ENCODE measurements around the gene RELT.

Gene RELT

DNA sequence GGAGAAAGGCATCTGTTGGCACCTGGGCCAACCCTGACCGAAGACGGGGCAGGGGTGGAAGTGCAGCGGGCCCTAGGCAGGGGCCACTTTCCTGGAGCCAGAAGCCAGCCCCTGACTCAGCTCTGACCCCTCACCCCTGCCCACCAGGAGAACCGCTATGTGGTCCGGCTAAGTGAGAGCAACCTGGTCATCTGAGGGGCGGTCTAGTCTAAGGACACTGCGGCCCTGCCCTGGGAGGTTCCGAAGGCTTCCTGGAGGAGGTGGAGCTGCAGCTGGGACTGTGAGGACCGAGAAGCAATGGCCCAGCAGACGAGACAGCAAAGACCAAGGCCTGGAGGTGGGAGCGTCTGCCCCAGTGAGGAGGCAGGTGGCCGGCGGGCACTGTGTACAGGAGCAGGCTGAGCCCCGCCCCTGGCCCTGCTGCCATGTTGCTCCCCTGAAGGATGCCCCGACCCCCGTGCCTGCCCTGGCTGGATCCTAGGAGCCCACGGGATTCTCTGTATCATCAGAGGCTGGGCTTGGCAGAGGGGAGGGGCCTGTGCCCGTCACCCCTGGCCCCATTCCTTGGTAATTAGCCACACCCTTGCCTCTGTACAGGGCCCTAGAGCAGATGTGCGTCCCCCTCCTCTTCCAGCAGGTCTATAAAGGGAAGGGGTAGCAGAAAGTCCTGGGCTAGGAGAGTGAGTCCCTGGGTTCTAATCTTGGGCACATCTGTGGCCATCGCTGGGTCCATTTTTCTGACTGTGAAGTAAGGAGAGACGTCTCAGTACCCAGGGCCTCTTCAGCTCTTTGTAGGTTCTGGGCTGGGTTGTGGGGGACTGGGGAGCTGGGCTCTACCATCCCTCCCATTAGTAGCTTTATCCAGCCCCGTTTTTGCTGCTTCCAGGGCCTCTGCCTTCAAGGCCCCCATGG is 19.4 kb downstream of the RELT start:
- no peak for TF ChIP-seq POLR2A (IDR thresholded peaks at IDR 0.05; ENCODE audit: low read depth, low read length)
- DNase-seq (ENCODE audit: insufficient read length, low spot score) (no peak), FAIRE-seq (no peak)

DNA sequence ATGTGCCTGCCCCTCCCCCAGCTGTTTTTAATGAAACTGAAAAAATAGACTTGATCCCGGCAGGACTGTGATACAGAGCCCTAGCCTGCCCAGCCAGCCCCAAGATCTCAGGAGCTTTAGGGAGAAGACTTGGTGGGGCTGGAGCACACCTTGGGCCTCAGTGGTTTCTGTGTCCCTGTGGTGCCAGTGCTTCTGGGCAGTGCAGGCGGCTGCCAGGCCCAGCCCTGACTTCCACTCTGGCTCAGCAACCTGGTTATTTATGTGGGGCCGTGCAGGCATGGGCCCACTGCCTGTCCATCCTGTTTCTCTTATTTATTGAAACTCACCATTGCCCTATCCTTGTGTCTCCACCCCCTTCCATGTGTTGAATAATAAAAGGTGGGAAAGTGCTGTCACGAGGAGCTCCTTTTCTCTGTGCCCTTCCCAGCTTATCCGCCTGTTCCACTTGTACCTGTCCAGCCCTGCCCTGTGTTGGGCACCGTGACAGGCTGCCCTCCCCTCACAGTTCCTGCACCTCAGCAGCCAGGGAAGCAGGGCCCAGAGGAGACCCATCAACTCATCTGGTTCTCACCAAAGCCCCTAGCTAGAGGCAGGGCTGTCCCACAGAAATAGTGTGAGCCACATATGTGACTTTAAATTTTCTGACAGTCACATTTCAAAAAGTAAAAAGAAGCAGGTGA is 20.2 kb downstream of the RELT start:
- DNase-seq (ENCODE audit: insufficient read length, low spot score) (no peak), FAIRE-seq (no peak)
- TF ChIP-seq POLR2A (IDR thresholded peaks at IDR 0.05; ENCODE audit: low read depth, low read length), result no peak

DNA sequence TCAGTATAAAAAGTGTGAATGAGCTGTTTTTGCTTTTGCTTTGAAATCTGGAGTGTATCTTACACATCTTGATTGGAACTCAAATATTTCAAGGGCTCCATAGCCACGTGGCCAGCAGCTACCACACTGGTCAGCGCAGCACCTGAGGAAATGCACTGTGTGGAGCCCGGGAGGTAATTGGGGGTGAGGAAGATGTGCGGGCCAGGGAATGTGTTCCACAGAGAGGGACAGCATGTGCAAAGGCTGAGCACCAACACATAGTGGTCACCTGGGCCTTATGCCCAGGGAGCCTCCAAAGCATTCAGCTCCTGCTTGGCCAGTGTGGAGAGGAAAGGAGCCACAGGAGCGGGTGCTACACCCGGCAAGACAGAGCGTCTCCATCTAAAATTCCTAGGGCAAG is 20.8 kb downstream of the RELT start:
- no peak for FAIRE-seq
- TF ChIP-seq POLR2A (IDR thresholded peaks at IDR 0.05; ENCODE audit: low read depth, low read length), result no peak
- DNase-seq (ENCODE audit: insufficient read length, low spot score), result no peak

DNA sequence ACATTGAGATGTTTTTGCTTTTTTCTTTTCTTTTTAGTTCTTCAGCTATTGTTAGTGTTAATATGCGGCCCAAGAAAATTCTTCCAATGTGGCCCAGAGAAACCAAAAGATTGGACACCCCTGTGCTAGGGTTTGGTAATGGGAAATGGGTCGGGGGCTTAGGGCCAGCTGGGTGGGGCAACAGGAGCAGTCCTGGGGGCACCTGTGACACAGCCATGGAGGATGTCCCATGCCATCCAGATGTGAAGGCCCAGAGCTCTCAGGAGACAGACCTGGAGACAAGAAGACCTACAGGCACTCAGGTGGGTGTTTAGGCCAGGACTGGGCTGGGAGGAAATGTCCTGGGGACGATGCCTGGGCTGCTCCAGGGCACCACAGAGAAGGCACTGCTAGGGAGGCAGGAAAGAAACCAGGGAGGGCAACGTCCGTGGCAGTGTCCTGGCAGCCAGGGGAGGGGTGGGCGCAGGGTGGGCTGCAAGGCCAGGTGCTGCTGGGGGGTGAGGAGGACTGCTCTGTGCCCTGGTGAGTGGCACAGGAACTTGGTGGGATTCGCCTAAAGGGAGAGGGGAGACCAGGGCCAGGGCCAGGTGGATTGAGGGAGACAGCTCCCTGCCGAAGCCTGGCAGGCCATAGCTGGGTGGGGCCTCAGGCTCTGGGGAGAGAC is 21.4 kb downstream of the RELT start:
- no peak for TF ChIP-seq POLR2A (IDR thresholded peaks at IDR 0.05; ENCODE audit: low read depth, low read length)
- DNase-seq (ENCODE audit: insufficient read length, low spot score) (no peak), FAIRE-seq (no peak)

DNA sequence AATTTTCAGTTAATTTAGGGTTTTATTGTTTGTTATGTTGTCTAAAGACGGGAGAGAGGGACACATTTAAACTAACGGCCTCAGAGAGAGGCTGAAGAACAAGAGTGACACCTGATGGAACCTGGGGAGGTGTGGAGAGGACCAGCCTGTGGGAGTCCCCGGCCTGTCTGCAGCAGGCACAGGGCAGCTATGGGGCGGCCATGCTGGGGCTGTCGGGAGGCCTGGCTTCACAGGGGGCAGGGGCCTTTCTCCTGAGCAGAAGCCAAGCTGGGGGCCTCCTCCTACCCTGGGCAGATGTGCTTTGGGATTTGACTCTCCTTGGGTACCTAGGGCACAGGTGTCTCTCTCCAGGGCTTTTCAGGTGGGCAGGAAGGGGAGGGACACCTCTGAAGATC is 21.9 kb downstream of the RELT start:
- TF ChIP-seq POLR2A (IDR thresholded peaks at IDR 0.05; ENCODE audit: low read depth, low read length), result no peak
- no peak for DNase-seq (ENCODE audit: insufficient read length, low spot score)
- FAIRE-seq, result no peak

DNA sequence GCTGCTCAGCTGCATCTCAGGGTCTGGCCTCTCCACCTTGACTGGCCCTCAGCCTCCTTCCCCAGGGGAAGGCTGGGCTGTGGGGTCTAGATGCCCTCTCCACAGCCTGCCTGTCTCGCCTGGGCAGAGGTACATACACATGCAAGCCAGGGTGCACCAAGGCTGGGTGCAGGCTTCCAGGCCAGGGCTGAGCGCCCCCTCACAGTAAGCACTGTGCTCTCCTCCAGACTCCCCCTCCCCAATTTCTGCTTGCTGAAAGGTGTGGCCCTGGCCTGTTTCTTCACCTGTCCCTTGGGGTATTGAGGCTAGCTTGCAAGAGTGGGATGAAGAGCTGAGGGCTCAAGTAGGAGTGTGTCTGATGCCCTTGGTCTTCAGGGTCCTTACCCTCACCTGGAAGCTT is 22.5 kb downstream of the RELT start:
- DNase-seq (ENCODE audit: insufficient read length, low spot score), result no peak
- no peak for FAIRE-seq
- TF ChIP-seq POLR2A (IDR thresholded peaks at IDR 0.05; ENCODE audit: low read depth, low read length), result no peak

DNA sequence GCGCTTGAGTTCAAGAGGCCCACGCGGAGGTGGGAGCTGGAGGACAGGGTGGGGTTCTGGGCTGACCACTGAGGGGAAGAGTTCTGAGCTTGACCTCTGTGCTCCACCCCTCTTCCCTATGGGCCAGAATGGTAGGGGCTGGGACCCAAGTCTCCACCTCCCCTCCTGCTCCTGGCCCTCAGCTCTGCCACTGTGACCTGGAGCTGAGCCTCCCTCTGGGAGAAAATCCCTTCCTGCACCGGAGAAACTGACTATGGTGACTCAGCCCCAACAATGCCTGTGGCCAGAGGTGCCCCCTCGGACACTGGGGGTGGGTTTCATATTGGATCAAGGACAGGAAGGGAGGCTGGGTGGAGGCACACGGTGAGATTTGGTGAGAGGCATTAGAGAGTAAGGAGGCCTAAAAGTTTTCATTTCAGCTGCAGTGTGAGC is 23.0 kb downstream of the RELT start:
- no peak for TF ChIP-seq POLR2A (IDR thresholded peaks at IDR 0.05; ENCODE audit: low read depth, low read length)
- FAIRE-seq, result no peak
- no peak for DNase-seq (ENCODE audit: insufficient read length, low spot score)

DNA sequence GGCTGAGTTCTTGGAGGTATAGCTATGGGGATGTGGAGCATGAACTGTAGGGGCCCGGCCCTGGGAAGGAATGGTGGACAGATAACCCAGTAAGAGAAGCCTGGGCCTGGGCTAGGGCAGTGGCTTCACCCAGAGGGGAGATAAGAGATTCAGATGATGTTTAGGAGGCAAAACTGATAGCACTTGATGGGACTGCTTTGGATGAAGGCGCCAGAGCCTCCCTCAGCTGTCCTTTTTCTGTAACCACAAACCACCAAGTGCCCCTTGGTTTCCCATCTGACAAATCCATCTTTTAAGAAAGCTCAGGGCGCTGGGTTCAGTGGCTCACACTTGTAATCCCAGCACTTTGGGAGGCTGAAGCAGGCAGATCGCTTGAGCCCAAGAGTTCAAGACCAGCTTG is 23.4 kb downstream of the RELT start:
- TF ChIP-seq POLR2A (IDR thresholded peaks at IDR 0.05; ENCODE audit: low read depth, low read length), result no peak
- DNase-seq (ENCODE audit: insufficient read length, low spot score) (no peak), FAIRE-seq (no peak)

DNA sequence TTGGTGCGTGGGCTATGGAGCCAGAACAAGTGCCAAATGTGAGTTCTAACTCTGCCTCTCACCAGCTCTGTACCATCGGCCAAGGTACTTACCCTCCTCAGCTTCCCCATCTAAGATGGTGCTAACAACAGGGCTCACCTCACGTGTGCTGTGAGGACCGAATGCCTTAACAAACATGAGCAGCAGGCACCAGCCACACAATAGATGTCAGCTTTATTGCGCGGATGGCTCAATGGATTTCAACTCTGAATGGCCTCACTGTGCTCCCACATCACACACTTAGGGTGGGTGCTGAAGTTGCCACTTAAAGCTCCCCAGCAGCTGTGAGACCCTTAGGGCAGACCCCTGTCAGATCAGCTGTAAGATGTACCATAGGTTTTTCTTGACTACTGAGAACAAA is 24.1 kb downstream of the RELT start:
- DNase-seq (ENCODE audit: insufficient read length, low spot score), result no peak
- no peak for TF ChIP-seq POLR2A (IDR thresholded peaks at IDR 0.05; ENCODE audit: low read depth, low read length)
- FAIRE-seq, result no peak

DNA sequence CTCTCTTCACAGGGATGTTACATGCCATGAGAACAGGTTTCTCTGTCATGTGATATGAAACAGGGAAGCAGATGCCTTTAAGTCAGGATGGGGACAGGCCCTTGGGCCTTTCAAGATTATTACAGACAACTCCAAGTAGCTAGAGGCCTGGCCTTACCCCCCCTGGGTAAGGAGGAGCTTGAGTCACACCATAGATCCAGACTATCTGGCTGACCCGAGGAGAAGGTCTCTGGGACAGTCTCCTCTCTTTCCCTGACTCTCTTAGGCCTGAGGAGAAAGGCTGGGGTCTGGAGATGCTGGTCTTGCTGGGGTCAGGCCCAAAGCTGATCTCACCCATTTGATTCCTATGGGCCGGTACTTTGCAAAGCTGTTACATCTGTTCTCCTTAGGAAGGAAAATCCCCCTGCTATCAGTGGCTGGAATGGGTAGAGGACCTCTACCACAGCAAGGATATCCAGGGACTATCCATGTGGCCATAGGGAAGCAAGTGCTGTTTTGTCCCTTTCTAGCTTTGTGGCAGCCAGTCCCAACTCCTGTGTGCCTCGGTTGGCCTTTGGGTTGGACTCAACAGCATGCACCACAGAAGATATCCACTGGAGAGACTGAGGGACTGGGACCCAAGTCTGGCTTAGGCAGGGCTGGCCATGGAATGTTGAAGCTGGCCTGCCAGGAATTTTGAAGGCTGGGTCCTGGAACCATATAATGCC is 25.2 kb downstream of the RELT start:
- DNase-seq (ENCODE audit: insufficient read length, low spot score) (no peak), FAIRE-seq (no peak)
- no peak for TF ChIP-seq POLR2A (IDR thresholded peaks at IDR 0.05; ENCODE audit: low read depth, low read length)

DNA sequence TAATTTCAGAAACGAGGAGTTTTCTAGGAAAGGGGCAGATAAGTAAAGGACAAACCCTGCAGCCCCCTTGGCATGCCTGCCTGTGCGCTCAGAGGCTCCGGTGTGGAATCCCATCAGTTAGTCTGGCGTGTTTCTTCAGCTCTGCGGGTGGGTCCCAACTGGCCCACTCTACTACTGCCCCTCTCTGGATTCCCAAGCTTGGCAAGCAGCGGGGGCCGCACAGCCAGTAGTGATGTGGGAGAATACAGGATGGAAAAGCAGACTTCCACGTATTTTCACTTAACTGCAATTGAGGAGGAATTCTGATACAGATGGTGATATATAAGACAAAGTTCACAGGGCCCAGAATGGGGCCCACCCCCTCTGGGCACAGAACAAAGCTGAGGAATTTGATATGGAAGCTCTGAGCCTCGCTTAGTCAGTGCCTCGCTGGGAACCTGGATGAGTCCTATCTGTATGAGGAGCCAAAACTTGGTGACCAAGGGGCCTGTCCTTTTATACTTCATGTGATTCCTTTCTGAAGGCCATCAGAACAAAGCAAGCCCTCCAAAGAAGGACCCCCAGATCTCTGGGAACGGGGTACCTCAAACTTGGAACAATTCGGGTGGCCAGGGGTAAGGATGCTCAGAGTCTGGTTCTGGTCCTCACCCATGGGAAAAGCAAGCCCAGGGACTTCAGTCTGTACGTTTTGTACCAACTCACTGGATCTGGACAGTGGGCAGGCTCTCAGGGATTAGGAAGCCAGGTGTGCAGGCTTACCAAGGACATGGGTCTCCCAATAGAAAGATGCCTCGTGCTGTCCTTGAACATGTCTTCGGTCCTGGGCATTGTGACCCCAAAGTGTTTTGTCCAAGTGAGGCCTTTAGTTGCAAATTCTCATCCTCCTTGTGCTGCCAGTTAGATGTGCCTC is 26.0 kb downstream of the RELT start:
- TF ChIP-seq POLR2A (IDR thresholded peaks at IDR 0.05; ENCODE audit: low read depth, low read length), result no peak
- no peak for FAIRE-seq
- no peak for DNase-seq (ENCODE audit: insufficient read length, low spot score)

DNA sequence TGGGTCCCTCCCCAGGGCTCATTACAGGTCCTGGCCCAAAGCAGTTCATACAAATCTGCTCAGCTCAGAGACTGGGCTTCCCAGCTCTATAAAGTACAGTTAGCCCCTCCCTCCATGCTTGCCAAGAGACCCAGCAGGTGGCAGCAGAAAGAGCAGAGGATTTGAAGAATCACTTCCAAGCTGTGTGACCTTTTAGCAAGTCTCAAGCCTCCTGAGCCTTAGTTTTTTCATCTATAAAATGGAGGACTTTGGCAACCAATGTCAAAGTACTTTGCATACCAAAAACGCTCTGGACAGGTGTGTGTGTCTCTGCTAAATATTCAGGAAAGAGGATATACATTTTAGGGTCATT is 26.6 kb downstream of the RELT start:
- DNase-seq (ENCODE audit: insufficient read length, low spot score), result no peak
- no peak for TF ChIP-seq POLR2A (IDR thresholded peaks at IDR 0.05; ENCODE audit: low read depth, low read length)
- FAIRE-seq, result no peak

DNA sequence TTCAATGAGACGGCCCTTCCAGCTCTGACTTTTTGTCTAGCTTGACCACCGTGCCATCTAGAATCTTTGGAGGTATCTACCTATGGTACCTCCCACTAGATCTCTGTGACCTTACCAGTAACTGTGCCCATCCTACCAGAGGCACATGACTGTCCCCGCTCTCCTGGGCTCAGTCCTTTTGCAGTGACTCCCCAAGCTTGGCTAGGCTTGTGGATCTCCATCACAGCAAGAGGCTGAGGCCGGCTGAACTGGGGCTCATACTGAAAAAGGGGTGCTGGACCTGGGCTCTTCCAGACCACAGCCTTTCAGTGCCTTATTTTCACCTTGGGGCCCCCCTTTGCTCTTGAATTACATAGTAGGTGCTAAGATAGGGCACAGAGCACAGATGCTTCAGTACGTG is 27.3 kb downstream of the RELT start:
- FAIRE-seq (no peak), DNase-seq (ENCODE audit: insufficient read length, low spot score) (no peak)
- 0 out of 2 replicates have a peak, but pooled peaks have one; percentile 13 for TF ChIP-seq POLR2A (IDR thresholded peaks at IDR 0.05; ENCODE audit: low read depth, low read length)

All from H54 (cell line).